T-helper 2 cell (primary cell): ENCODE data around the gene LRRC18.

ENCODE experiments used
- DNase-seq, 5 experiments: peaks; one replicate each; pipeline versions ENCODE4 v3.0.0 to v3.0.0-alpha.2; 2012 to 2022

Gene LRRC18

GRCh38 chr10:48906841-48907240 lies 32.8 kb downstream of the LRRC18 start:
- DNase-seq: no peak

GRCh38 chr10:48905311-48905710 lies 34.3 kb downstream of the LRRC18 start:
- no peak for DNase-seq

GRCh38 chr10:48904861-48905260 lies 34.8 kb downstream of the LRRC18 start:
- DNase-seq: no peak

GRCh38 chr10:48903151-48903550 lies 36.5 kb downstream of the LRRC18 start:
- no peak for DNase-seq

DNA sequence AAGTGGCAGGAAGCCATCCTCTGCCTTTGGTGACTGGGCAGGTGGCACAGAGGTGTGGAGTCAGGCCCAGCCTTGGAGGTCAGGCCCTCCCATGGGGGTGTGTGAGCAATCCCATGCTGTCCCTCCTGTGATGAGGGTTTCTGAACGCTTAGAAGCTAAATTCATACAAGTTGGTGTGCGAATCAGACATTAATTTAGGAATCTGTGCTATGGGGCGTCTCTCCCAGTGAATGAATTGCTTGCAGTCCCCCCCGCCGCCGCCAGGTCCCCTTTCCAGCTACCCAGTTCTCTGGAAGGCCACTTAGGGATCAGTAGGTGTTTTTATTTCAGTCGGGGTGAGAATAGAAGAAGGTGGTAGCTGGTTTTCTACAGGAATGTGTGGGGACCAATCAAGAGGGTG lies 37.5 kb downstream of the LRRC18 start:
- DNase-seq: no peak

DNA sequence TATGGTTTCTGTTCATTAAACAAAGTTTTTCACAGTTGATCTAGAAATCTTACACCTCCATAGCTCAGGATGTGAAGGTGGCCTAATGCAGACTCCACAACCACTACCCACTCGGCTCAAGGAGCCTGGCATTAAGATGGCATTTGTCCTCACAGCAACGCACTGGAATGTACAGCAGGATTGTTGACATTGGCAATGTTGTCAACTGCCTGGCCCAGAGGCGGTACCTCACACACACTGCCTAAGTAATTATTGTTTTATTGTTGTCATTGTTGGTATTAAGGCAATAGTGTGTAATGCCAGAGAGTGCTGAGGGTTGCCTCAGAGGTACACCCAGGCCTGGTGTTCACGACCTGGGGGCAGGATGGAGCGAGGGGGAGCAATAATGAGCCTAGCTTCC lies 38.3 kb downstream of the LRRC18 start:
- DNase-seq: no peak

- no peak for DNase-seq
These were observed 39.3 kb downstream of the LRRC18 start for GRCh38 chr10:48900371-48900801.

- no peak for DNase-seq
These were observed 39.9 kb downstream of the LRRC18 start for GRCh38 chr10:48899781-48900180.

DNA sequence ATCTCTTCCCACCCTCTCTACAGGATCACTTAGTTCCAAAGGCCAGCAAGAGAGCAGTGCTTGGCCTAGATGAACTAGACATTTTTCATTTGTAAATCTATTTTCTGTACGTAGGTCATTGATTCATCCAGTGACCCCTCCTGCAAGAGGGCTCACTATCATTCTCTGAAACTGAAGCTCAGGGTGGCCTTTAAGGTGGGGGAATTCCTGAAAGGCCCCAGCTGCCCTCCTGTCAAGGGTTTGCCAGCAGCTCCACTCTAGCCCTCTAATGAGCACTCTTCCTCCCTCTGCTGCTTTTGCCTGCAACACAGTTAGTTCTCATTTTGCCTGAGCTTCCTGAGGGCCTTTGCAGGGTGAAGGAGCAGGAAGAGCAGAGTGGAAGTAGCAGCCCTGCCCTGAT lies 41.2 kb downstream of the LRRC18 start:
- no peak for DNase-seq

DNA sequence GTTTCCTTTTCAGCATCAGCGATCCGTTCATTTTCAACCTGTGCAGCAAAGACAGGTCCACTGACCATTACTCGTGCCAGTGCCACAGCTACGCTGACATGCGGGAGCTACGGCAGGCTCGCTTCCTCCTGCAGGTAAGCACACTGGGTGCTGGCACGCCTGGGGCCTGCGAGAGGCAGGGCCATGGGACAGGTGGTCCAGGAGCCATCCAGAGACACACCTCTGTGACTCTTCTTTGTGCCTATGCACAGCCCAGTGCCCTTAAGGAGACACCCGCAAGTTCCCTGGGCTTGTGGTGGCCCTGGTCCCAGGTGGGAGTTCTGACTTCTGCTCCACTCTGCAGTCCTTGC lies 42.2 kb downstream of the LRRC18 start:
- DNase-seq: no peak

DNA sequence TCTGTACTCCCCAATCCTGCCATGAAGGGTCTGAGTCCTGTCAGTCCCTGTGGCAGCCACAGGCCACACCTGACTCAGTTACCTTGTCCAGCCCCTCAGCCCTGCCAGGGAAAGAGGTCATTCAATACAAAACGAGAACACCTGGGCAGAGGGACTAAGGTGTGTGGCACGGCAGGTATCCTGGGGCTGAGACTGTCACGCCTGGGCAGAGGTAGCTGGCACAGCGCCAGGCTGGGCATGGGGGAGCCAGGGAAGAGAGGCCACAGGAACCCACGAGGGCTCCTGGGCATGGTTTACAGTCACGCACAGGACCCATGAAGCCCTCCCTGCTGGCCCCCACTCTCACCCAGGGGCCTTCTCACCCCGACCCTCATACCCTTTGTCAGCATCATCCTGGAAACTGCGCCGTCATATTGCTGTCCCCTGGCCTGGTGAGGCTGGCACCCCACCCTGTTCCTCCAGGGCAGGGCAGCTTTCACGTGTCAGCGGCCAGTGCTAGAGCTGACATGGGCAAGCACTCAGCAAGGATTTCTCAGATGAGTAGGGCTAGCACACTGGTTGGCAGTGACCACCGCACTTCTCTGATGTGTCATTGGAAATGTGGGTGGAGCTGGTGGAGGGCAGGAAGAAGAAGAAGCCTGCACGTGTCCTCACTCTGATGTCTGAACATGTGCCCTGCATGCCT lies 42.7 kb downstream of the LRRC18 start:
- no peak for DNase-seq

GRCh38 chr10:48895803-48896195 lies 43.8 kb downstream of the LRRC18 start:
- no peak for DNase-seq

GRCh38 chr10:48894911-48895802 lies 44.5 kb downstream of the LRRC18 start:
- DNase-seq: no peak

DNA sequence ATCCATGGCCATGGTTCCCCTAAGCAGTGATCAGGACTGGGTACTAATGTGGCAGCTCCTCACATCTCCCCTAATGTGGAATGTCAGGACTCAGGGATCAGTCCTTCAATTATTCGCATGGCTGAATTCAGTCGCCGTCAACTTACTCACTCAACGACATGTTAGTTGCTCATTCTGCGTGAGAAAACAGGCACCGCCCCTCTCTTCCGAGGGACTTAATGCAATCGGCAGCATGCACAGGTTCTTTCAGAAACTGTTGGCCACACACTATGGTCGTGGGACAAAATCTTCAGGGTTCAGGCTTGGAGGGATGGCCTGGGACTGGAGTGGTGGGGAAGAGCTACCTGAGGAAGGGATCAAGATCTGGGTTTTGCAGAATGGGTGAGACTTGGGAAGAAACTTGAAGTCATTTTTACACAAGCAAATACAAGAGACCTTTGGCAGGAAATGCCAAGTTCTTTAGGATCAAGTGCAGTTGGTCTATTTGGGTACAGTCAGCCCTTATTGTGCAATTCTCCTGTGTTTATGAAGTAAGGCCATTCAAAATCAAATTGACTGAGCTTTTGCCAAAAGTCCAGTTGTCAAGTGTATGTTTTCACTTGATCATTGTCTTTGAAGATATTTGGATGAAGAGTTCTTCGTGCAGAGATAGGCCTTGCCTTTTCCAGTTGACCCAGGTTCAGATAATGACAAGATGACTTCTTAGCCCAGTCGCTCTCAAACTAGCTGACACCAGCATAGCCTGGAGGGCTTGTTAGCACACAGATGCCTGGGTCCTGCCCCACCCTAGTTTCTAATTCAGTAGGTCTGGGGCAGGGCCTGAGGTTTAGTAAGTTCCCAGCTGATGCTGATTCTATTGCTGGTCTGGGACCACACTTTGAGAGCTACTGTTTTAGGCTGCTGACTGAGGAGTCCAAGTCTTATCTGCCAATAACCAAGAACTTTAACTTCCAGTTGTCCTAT lies 48.5 kb downstream of the LRRC18 start:
- no peak for DNase-seq

GRCh38 chr10:48887982-48888381 lies 51.7 kb downstream of the LRRC18 start:
- no peak for DNase-seq

GRCh38 chr10:48885376-48885775 lies 54.3 kb downstream of the LRRC18 start:
- DNase-seq: peak in 1 of 5 experiments; percentile 10

DNA sequence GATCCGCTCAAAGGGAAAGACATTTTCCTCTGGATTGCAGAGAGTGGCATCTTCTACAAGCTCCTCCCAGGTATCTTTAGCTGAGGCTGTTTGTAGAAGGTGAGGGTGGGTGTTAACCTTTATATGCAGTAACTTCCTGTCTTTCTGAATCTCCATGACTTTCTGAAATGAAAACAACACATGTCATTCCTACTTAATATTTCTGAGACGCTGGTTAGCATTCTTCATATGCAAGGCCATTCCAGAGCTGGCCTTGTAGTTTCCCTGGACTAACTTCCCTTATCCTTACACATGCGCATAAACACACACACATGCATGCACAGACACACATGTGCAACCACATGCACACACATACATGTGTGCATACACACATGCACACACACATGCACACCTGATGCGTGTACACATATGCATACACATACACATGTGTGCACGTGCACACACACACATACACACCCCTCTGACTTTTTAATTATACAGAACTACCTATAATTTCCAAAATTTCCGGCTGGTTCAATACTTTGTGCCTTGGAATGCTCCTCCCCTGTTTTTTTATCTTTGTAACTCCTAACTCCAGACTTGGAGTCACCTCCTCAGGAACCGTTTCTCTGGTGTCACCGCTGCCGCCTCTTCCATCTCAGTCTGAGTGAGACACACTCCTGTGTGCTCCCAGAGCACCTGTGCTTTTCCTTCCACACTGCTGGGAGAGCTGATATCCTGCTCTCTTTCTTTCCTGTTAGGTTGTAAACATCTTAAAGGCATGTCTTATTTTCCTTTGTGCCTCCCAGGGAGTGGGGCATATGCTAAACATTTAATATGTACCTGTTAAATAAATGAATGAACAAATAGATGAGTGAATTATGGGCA lies 55.2 kb downstream of the LRRC18 start:
- DNase-seq: no peak

GRCh38 chr10:48883701-48884100 lies 55.9 kb downstream of the LRRC18 start:
- no peak for DNase-seq

GRCh38 chr10:48882881-48883280 lies 56.8 kb downstream of the LRRC18 start:
- no peak for DNase-seq

DNA sequence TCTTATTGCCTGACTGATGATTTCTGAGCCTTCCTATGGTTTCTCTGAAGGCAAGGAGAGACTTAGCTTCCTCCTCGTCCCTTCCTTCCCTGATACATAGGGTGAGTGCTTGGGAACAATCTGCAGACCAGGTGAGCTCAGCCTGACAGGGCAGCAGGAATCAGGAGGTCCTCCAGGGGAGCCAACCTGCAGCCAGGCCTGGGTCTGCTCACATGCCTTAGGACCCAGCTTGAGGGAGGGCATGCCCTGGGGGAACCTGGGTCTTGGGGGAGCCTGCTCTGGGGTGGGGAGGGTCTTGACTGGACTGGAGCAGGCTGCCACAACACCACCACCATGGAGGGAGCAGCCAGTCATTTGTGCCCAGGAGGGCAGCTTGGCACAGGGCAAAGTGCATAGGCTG lies 57.7 kb downstream of the LRRC18 start:
- DNase-seq: no peak

DNA sequence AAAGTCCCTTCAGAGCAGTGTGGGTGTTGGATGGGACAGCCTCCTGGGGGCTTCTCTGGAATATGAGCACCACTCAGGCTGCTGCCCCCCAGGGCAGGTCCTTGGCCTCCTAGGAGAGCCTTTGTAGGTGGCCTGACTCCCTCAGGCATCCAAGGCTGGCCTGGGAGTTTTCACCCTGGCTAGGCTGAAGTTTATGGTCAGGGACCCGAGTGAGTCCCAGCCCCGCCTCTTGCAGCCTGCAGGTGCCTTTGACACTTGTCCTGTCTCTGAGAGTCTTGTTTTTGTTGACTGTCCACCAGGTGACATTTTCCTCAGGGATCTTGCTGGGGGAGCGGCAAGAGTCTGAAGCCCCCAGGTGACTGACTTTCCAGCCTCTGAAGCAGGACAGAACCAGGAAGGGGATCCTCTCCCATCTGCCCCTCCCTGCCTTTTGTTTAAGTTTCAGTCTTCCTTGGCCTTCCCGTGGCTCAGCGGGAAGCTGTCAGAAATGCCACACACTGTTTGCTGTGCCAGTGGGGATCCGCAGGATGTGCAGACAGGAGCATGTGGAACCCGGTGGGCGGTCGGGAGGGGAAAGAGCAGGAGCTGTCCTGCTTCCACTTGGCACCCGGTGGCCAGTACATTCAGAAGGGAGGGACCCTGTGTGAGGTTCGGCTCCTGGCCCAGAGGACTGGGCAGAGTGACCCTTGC lies 59.5 kb downstream of the LRRC18 start:
- DNase-seq: no peak
